GM21825 (cell line): ENCODE measurements around the gene RINT1.
"Not testable (repeated sequence)": the region's sequence is repeated elsewhere in the genome, so short reads cannot be mapped to it uniquely, and the experiment has no call there.

Experiments
- ATAC-seq: cut with Tn5 transposase; IDR thresholded peaks from one replicate; pipeline ENCODE4 v1.9.1; 2021; ENCODE audit warnings: mild to moderate bottlenecking, moderate library complexity; ENCODE audit not compliant: unreplicated experiment

Gene RINT1

GRCh38 chr7:105596866-105597265 lies 64.9 kb downstream of the RINT1 start:
- ATAC-seq, result no peak

GRCh38 chr7:105599080-105599479 lies 67.1 kb downstream of the RINT1 start:
- ATAC-seq, result not testable (repeated sequence)

GRCh38 chr7:105599551-105599950 lies 67.5 kb downstream of the RINT1 start:
- no peak for ATAC-seq

- no peak for ATAC-seq
Observed at GRCh38 chr7:105600720-105601550, 68.9 kb downstream of the RINT1 start.

GRCh38 chr7:105602325-105603305 lies 70.6 kb downstream of the RINT1 start:
- no peak for ATAC-seq

- ATAC-seq, result no peak
Observed at GRCh38 chr7:105610165-105610930, 78.3 kb downstream of the RINT1 start.

GRCh38 chr7:105611856-105612775 lies 80.1 kb downstream of the RINT1 start:
- ATAC-seq, result no peak

GRCh38 chr7:105612806-105613205 lies 80.8 kb downstream of the RINT1 start:
- no peak for ATAC-seq

GRCh38 chr7:105613611-105614330 lies 81.8 kb downstream of the RINT1 start:
- no peak for ATAC-seq

- ATAC-seq, result no peak
Observed at GRCh38 chr7:105614341-105614840, 82.4 kb downstream of the RINT1 start.
